22Rv1 (cell line): ENCODE results near the gene CNTN4.

Source experiments
- CTCF ChIP-seq: fragments of 450-650 bp; IDR thresholded peaks from 2 replicates; pipeline ENCODE4 v1.5.1; 2017; ENCODE audit warnings: mild to moderate bottlenecking
- ZFX ChIP-seq: fragments of 450-650 bp; IDR thresholded peaks from 2 replicates; pipeline ENCODE4 v1.6.1; 2017; ENCODE audit warnings: antibody characterized with exemption, borderline replicate concordance

GRCh38 chr3:2110597-2111117, 12.0 kb downstream of the CNTN4 start:
- TF ChIP-seq CTCF, result no peak
- no peak for TF ChIP-seq ZFX
